Uterus (tissue), 4 donors: ENCODE measurements around the gene DNM3. TPM values are rescaled to one million over a fixed set of nuclear protein-coding genes. Genes with fewer than 3 reads are reported as not detected.

Experiments
- DNase-seq, 2 donors: peaks; one replicate each; pipeline ENCODE4 v3.0.0-alpha.2; 2019 to 2020
- H3K27ac ChIP-seq, 2 donors: fragments of 200-600 bp; sonication (generic); 1 replicate in 1 of 2; 2 replicates in 1 of 2; pipeline ENCODE4 v1.5.1; 2016 to 2018
- H3K27me3 ChIP-seq, 2 donors: fragments of 200-600 bp; sonication (generic); one replicate each; pipeline ENCODE4 v1.5.1; 2018 to 2019; ENCODE audit warnings: control low read depth in 1 of 2
- H3K36me3 ChIP-seq, 2 donors: fragments of 200-600 bp; sonication (generic); one replicate each; pipeline ENCODE4 v1.5.1; 2019; ENCODE audit warnings: control low read depth in 1 of 2
- H3K4me1 ChIP-seq, 2 donors: fragments of 200-600 bp; sonication (generic); one replicate each; pipeline ENCODE4 v1.5.1; 2018 to 2019; ENCODE audit warnings: control low read depth in 1 of 2
- H3K4me3 ChIP-seq, 2 donors: fragments of 200-600 bp; sonication (generic); 1 replicate in 1 of 2; 2 replicates in 1 of 2; pipeline ENCODE4 v1.5.1; 2018 to 2019; ENCODE audit warnings: mild to moderate bottlenecking in 1 of 2
- H3K9me3 ChIP-seq, 2 donors: fragments of 200-600 bp; sonication (generic); one replicate each; pipeline ENCODE4 v1.5.1; 2019; ENCODE audit warnings: control low read depth in 1 of 2
- POLR2A ChIP-seq, 2 donors: fragments of 450-650 bp; IDR thresholded peaks; one replicate each; pipeline ENCODE4 v1.6.1; 2016; ENCODE audit warnings: antibody characterized with exemption in 2 of 2, mild to moderate bottlenecking in 1 of 2, moderate library complexity in 1 of 2
- intact Hi-C: fragments of 100-400 bp; cut with DNase I; formaldehyde crosslinking; loops from one replicate; pipeline ENCODE4 v1.15.1; 2023; ENCODE audit warnings: low total_unique reads
- total RNA-seq, 4 donors: library from RNA; depleted of rRNA in 3 of 4; stranded (reverse); fragments of >200 nt in 3 of 4; gene quantifications; one replicate each; pipeline versions ENCODE4 v1.1.0 to v1.2.4, GENCODE V29; 2014 to 2023
- TF ChIP-seq, protein P1 (sequence below), 4 experiments: fragments of 200-600 bp in 2 of 4; fragments of 450-650 bp in 2 of 4; sonication (generic) in 2 of 4; IDR thresholded peaks; one replicate each; pipeline ENCODE4 v1.5.1; 2016 to 2019; ENCODE audit warnings: antibody characterized with exemption in 4 of 4, mild to moderate bottlenecking in 2 of 4, moderate library complexity in 1 of 4
- donor health status: DM: yes; HTN: yes; CAD: no.

The DNM3 gene
- total RNA-seq, 4 donors from 2014 or later = 4.7 to 49.2 (median 14.6) TPM

DNA sequence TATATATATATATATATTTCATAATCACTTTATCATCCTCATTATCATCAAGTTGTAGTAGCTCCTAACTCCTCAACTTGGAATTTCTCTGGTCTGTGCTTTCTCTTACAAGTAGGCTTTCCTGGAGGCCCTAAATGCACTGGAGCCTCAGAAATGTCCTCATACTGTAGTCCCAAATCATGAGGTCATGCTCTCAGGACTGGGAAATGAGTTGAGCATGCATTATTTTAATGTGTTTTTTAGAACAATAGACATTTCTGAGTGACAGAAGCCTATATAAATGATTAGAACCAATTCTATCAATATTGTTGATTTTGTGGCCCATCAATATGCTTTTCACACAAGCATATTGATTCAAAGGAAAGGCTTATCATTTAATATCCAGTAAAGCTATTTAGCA lies 536.3 kb downstream of the DNM3 start:
- H3K9me3 ChIP-seq = no peaks in the 10 kb centered on the region
- no peak for DNase-seq
- H3K27me3 ChIP-seq = no peaks in the 10 kb centered on the region
- H3K4me1 ChIP-seq = no peaks in the 10 kb centered on the region
- TF ChIP-seq POLR2A (IDR thresholded peaks at IDR 0.05) = no peak
- TF ChIP-seq, protein P1, sequence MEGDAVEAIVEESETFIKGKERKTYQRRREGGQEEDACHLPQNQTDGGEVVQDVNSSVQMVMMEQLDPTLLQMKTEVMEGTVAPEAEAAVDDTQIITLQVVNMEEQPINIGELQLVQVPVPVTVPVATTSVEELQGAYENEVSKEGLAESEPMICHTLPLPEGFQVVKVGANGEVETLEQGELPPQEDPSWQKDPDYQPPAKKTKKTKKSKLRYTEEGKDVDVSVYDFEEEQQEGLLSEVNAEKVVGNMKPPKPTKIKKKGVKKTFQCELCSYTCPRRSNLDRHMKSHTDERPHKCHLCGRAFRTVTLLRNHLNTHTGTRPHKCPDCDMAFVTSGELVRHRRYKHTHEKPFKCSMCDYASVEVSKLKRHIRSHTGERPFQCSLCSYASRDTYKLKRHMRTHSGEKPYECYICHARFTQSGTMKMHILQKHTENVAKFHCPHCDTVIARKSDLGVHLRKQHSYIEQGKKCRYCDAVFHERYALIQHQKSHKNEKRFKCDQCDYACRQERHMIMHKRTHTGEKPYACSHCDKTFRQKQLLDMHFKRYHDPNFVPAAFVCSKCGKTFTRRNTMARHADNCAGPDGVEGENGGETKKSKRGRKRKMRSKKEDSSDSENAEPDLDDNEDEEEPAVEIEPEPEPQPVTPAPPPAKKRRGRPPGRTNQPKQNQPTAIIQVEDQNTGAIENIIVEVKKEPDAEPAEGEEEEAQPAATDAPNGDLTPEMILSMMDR (IDR thresholded peaks at IDR 0.05) = no peak
- no peak overlapping the region for H3K27ac ChIP-seq
- no peaks in the 10 kb centered on the region for H3K36me3 ChIP-seq
- intact Hi-C loops = no loop called here
- H3K4me3 ChIP-seq = no peak overlapping the region

DNA sequence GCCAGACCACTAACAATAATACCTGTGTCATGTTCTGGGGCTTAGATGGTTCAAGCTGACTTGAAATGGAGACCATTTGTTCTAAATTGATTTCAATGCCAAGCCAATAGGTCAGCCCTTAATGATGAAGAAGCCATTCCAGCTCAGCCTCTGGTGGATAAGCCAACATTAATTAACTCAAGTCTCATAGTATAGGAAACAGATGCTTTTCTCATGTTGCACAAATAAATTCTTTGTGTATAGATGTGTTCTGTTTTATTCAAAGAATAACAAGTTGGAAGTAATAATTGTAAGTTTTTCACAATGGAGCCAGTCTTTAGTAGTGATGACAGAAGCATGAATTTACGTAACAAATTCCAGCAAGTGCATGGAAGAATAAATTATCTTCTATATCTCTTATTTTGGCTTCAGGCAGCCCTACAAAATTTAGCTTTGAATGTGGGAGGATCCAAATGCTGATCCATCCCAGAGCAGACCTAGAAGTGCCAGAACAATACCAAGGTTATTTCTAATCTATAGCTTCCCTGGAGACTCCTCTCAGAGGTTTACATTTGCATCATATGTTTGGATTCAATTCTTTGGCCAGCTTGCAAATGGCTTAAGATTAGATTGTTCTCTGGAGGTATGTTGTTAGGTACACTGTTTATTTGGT lies 536.9 kb downstream of the DNM3 start:
- no peaks in the 10 kb centered on the region for H3K36me3 ChIP-seq
- no peak overlapping the region for H3K27ac ChIP-seq
- TF ChIP-seq, protein P1 (IDR thresholded peaks at IDR 0.05) = no peak
- TF ChIP-seq POLR2A (IDR thresholded peaks at IDR 0.05) = no peak
- no peaks in the 10 kb centered on the region for H3K27me3 ChIP-seq
- no peak overlapping the region for H3K4me3 ChIP-seq
- no peak for DNase-seq
- H3K9me3 ChIP-seq = no peaks in the 10 kb centered on the region
- intact Hi-C loops = no loop called here
- H3K4me1 ChIP-seq = no peaks in the 10 kb centered on the region

DNA sequence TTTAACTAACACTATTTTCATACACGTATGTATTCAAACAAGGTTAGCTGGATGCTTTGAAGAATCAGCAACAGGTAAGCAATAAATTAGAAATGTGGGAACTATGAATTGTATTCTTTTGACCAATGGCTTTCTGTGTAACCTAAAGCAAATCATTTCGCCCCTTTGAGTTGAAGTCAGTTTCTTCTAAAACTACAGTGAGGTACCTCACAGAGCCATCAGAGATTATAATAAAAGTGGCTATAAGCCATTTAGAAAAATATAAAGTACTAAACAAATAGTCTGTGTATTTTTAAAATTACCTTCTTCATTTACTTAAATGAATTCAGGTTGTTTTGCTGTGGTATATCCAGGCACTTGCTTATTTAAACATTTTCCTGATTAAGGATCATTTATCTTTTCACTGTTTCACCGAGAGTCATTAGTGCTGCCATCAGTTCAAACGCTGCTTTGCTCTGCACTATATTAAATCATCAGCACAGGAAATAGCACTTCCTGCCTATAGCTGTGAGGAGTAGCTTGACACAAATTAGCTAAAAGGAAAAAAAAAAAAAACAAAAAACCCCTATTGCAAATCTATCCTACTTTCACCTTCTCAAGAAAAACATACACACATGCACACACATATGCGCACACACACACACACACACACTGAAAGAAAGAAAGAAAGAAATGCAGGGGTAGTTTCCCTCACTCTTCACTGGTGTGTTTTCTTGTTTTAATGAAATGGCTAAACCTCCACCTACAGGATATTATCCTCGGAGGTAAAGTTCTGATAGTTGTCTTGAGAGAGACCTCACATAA lies 539.3 kb downstream of the DNM3 start:
- H3K27ac ChIP-seq = no peak overlapping the region
- peaks cover 0 to 5% of the 10 kb centered on the region in 2 donors for H3K4me1 ChIP-seq
- DNase-seq = no peak
- H3K27me3 ChIP-seq = no peaks in the 10 kb centered on the region
- intact Hi-C loops = no loop called here
- H3K4me3 ChIP-seq = no peak overlapping the region
- H3K9me3 ChIP-seq = no peaks in the 10 kb centered on the region
- TF ChIP-seq POLR2A (IDR thresholded peaks at IDR 0.05) = no peak
- TF ChIP-seq, protein P1 (IDR thresholded peaks at IDR 0.05) = no peak
- H3K36me3 ChIP-seq = no peaks in the 10 kb centered on the region

DNA sequence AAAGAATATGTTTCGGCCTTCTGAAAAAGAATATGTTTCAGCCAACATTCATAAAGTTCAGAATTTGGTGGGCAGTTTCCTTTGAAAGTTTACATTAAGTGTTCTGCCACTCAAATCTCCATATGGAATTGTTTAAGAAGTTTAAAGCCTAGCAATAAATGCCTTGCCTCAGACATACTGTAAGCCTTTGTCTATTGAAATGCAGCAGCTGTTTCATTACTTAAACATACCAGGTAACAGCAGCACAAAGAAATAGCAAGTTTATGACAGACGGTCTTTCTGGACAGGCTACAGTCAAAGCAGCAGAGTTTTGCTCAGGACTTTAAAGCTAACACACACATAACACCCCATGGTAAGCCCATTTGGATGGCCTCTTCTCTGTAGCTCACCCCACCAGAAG lies 540.6 kb downstream of the DNM3 start:
- TF ChIP-seq POLR2A (IDR thresholded peaks at IDR 0.05) = no peak
- TF ChIP-seq, protein P1 (IDR thresholded peaks at IDR 0.05) = no peak
- DNase-seq = no peak
- Histone ChIP-seq H3K4me1 (peaks cover 0 to 5% of the 10 kb centered on the region in 2 donors), H3K9me3 (no peaks in the 10 kb centered on the region), H3K27ac (no peak overlapping the region), H3K4me3 (no peak overlapping the region), H3K36me3 (no peaks in the 10 kb centered on the region), H3K27me3 (no peaks in the 10 kb centered on the region)
- intact Hi-C loops = no loop called here

DNA sequence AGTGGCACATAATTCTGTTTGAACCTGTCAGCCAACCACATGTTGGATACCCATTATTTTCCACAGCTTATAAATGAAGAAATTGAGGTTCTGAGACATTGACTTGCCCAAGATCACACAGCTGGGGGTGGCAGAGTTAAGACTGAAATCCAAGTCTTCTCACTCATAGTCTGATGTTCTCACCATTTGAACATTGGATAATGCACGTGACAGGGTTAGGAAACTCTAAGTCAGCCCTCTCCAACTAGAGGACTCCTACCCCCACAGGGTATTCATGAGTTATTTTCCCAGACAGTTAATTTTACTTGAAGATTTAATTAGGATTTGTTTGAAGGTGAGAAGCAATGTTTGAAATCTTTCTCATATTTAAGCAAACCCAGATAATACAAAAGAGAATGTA lies 541.1 kb downstream of the DNM3 start:
- intact Hi-C loops = no loop called here

More for the DNA sequence above, 541.1 kb downstream of the DNM3 start:
- H3K27ac ChIP-seq = peak overlapping the region in 1 of 2 donors; percentile 61
- peaks cover 0 to 5% of the 10 kb centered on the region in 2 donors for H3K4me1 ChIP-seq
- H3K36me3 ChIP-seq = no peaks in the 10 kb centered on the region
- no peaks in the 10 kb centered on the region for H3K9me3 ChIP-seq
- no peak for DNase-seq
- H3K4me3 ChIP-seq = no peak overlapping the region
- no peaks in the 10 kb centered on the region for H3K27me3 ChIP-seq
- no peak for TF ChIP-seq POLR2A (IDR thresholded peaks at IDR 0.05)
- TF ChIP-seq, protein P1 (IDR thresholded peaks at IDR 0.05) = no peak
